K562 (cell line): Measurements from ENCODE around the gene CDR2L. TPM values are rescaled to one million over a fixed set of nuclear protein-coding genes. Genes with fewer than 3 reads are reported as not detected.

Source experiments
- ARNT ChIP-seq, 2 experiments: fragments of 450-650 bp; IDR thresholded peaks; 2 replicates each; pipeline ENCODE4 v1.6.1; 2016; ENCODE audit warnings: mild to moderate bottlenecking in 1 of 2
- EWSR1 ChIP-seq: fragments of 450-650 bp; IDR thresholded peaks from 2 replicates; pipeline ENCODE4 v1.6.1; 2018; ENCODE audit warnings: borderline replicate concordance, mild to moderate bottlenecking, low read depth, moderate library complexity; ENCODE audit not compliant: partially characterized antibody
- HBP1 ChIP-seq: fragments of 450-650 bp; formaldehyde crosslinking; IDR thresholded peaks from 2 replicates; pipeline ENCODE4 v1.4.0; 2022; ENCODE audit warnings: missing genetic modification characterization
- ID3 ChIP-seq, 2 experiments: fragments of 250-450 bp in 1 of 2; fragments of 450-650 bp in 1 of 2; sonication (Bioruptor Pico) in 1 of 2; IDR thresholded peaks; 2 replicates each; pipeline versions ENCODE4 v1.6.1 to v1.8.0; 2016 to 2021; ENCODE audit warnings: mild to moderate bottlenecking in 2 of 2, moderate library complexity in 2 of 2, missing compliant biosample characterization in 1 of 2, missing genetic modification characterization in 1 of 2
- KLF1 ChIP-seq: fragments of 450-650 bp; IDR thresholded peaks from 2 replicates; pipeline ENCODE4 v1.6.1; 2016; ENCODE audit warnings: missing genetic modification characterization, missing compliant biosample characterization
- MAFK ChIP-seq: IDR thresholded peaks from 2 replicates; pipeline ENCODE4 v1.6.1; 2011; ENCODE audit warnings: low read length, improper control_type of control experiment
- MBD2 ChIP-seq: sonication (generic); IDR thresholded peaks from 2 replicates; pipeline ENCODE4 v1.6.1; 2016; ENCODE audit warnings: low read depth, borderline replicate concordance
- MCM3 ChIP-seq: fragments of 450-650 bp; IDR thresholded peaks from 2 replicates; pipeline ENCODE4 v1.6.1; 2016
- MCM7 ChIP-seq, 2 experiments: fragments of 450-650 bp; IDR thresholded peaks; 2 replicates each; pipeline ENCODE4 v1.6.1; 2016 to 2018
- MITF ChIP-seq: IDR thresholded peaks from 2 replicates; pipeline ENCODE4 v1.6.1; 2014; ENCODE audit warnings: antibody characterized with exemption
- NEUROD1 ChIP-seq: fragments of 150-350 bp; IDR thresholded peaks from 2 replicates; pipeline ENCODE4 v1.6.1; 2014; ENCODE audit warnings: borderline replicate concordance, low read length, low read depth; ENCODE audit not compliant: partially characterized antibody
- NFIC ChIP-seq: fragments of 450-650 bp; IDR thresholded peaks from 2 replicates; pipeline ENCODE4 v1.6.1; 2017; ENCODE audit warnings: mild to moderate bottlenecking, inconsistent platforms
- NR3C1 ChIP-seq: sonication (generic); formaldehyde crosslinking; IDR thresholded peaks from 2 replicates; pipeline ENCODE4 v1.8.1; 2022; ENCODE audit warnings: missing genetic modification reagents
- PHTF2 ChIP-seq: fragments of 250-450 bp; sonication (Bioruptor Pico); IDR thresholded peaks from 2 replicates; pipeline ENCODE4 v1.5.0; 2021; ENCODE audit warnings: mild to moderate bottlenecking
- PTTG1 ChIP-seq: fragments of 450-650 bp; IDR thresholded peaks from 2 replicates; pipeline ENCODE4 v1.6.1; 2016; ENCODE audit warnings: low read depth, mild to moderate bottlenecking, missing genetic modification characterization, missing compliant biosample characterization
- SFPQ ChIP-seq: fragments of 200-400 bp; formaldehyde crosslinking; IDR thresholded peaks from 2 replicates; pipeline ENCODE4 v1.6.1; 2017; ENCODE audit warnings: mild to moderate bottlenecking, low read depth, low read length, moderate library complexity
- TAF1 ChIP-seq: IDR thresholded peaks from 2 replicates; pipeline ENCODE4 v1.6.1; 2011; ENCODE audit warnings: mild to moderate bottlenecking, low read length, moderate library complexity; ENCODE audit not compliant: insufficient read depth, control insufficient read depth, severe bottlenecking; ENCODE audit errors: extremely low read depth
- ZNF12 ChIP-seq: sonication (generic); formaldehyde crosslinking; IDR thresholded peaks from 2 replicates; pipeline ENCODE4 v1.4.0; 2020; ENCODE audit warnings: mild to moderate bottlenecking, missing genetic modification reagents
- ZNF518B ChIP-seq: fragments of 250-450 bp; sonication (Bioruptor Pico); IDR thresholded peaks from 2 replicates; pipeline ENCODE4 v1.5.0; 2021; ENCODE audit warnings: mild to moderate bottlenecking, moderate library complexity
- ZSCAN29 ChIP-seq: fragments of 450-650 bp; IDR thresholded peaks from 2 replicates; pipeline ENCODE4 v1.6.1; 2017
- polyA plus RNA-seq, 8 experiments: library from polyadenylated mRNA; depleted of rRNA in 4 of 8; stranded (reverse) in 5 of 8; unstranded in 3 of 8; fragments of >200 nt; fragmentation: Nextera tagmentation in 2 of 8; fragmentation: Illumina TruSeq in 1 of 8; extraction: Ambion mirVana in 2 of 8; extraction: Trizol in 1 of 8; gene quantifications; 2 replicates each; pipeline versions ENCODE4 v1.2.1 to v1.2.3, GENCODE V29; 2011 to 2014; ENCODE audit warnings: inconsistent platforms in 1 of 8, missing spikeins in 1 of 8
- total RNA-seq, 7 experiments: library from RNA; depleted of rRNA in 6 of 7; stranded (reverse); fragments of >200 nt in 6 of 7; fragmentation: Illumina TruSeq in 2 of 7; extraction: Trizol in 2 of 7; gene quantifications; 2 replicates each; pipeline versions ENCODE4 v1.2.1 to v1.2.3, GENCODE V29; 2011 to 2021; ENCODE audit warnings: low replicate concordance in 1 of 7

Gene CDR2L
- total and polyA plus RNA-seq, 9 of the 15 experiments (the other 6 are each of a cell fraction or from before 2014, with no cell fraction given), result 2.7 to 16.0 (median 7.3) TPM

- TF ChIP-seq MAFK (no peak), MCM7 (IDR thresholded peaks at IDR 0.05) (no peak), NR3C1 (no peak), ARNT (IDR thresholded peaks at IDR 0.05) (peak in 1 of 2 experiments; percentile 72; a peak in 1 of 4 replicates), NFIC (peak; percentile 27), MBD2 (no peak; the same call in 1 of the 2 replicates), PTTG1 (tag) (no peak), ZNF518B (no peak), ZSCAN29 (no peak), MITF (no peak), MCM3 (no peak), ID3 (CRISPR knock-in tag; IDR thresholded peaks at IDR 0.05) (no peak), ID3 (tag; IDR thresholded peaks at IDR 0.05) (peak; percentile 93), EWSR1 (no peak), HBP1 (CRISPR knock-in tag) (no peak), TAF1 (peak; percentile 45), KLF1 (tag) (peak; percentile 95), SFPQ (no peak), NEUROD1 (no peak), ZNF12 (CRISPR knock-in tag) (no peak), PHTF2 (CRISPR knock-in tag) (no peak)
Measured at GRCh38 chr17:74981979-74982662, 5.3 kb upstream of the CDR2L start (continued).
